GM21381 (cell line): Measurements from ENCODE around the gene SNX2.

Source experiments
- ATAC-seq: cut with Tn5 transposase; IDR thresholded peaks from one replicate; pipeline ENCODE4 v1.9.1; 2021; ENCODE audit warnings: mild to moderate bottlenecking, moderate library complexity; ENCODE audit not compliant: unreplicated experiment

Gene SNX2

GRCh38 chr5:122770477-122770876, 4.4 kb upstream of the SNX2 start:
- no peak for ATAC-seq

- no peak for ATAC-seq
These were observed 2.4 kb upstream of the SNX2 start for GRCh38 chr5:122772446-122772845.

GRCh38 chr5:122773619-122774018, 1.3 kb upstream of the SNX2 start:
- no peak for ATAC-seq

- peak; percentile 28 for ATAC-seq
These were observed 390 bp upstream of the SNX2 start for GRCh38 chr5:122774519-122774860.

GRCh38 chr5:122775550-122776542, 966 bp downstream of the SNX2 start:
- peak; percentile 2 for ATAC-seq

GRCh38 chr5:122778157-122778556, 3.3 kb downstream of the SNX2 start:
- ATAC-seq = no peak

GRCh38 chr5:122779451-122779850, 4.6 kb downstream of the SNX2 start:
- ATAC-seq = no peak

- ATAC-seq = no peak
These were observed 5.4 kb downstream of the SNX2 start for GRCh38 chr5:122780296-122780695.

GRCh38 chr5:122781465-122781864, 6.6 kb downstream of the SNX2 start:
- ATAC-seq = no peak

GRCh38 chr5:122785294-122785693, 10.4 kb downstream of the SNX2 start:
- no peak for ATAC-seq

- no peak for ATAC-seq
These were observed 13.5 kb downstream of the SNX2 start for GRCh38 chr5:122788371-122788770.

GRCh38 chr5:122788996-122789395, 14.1 kb downstream of the SNX2 start:
- ATAC-seq = peak; percentile 45

- ATAC-seq = no peak
These were observed 14.7 kb downstream of the SNX2 start for GRCh38 chr5:122789461-122790171.

GRCh38 chr5:122790354-122791103, 15.6 kb downstream of the SNX2 start:
- ATAC-seq = no peak

GRCh38 chr5:122805481-122805880, 30.6 kb downstream of the SNX2 start:
- ATAC-seq = no peak

- ATAC-seq = no peak
These were observed 35.5 kb downstream of the SNX2 start for GRCh38 chr5:122810405-122810804.

- no peak for ATAC-seq
These were observed 40.4 kb downstream of the SNX2 start for GRCh38 chr5:122815218-122815767.

- ATAC-seq = no peak
These were observed 41.9 kb downstream of the SNX2 start for GRCh38 chr5:122816756-122817155.

GRCh38 chr5:122831984-122832383, 57.1 kb downstream of the SNX2 start:
- ATAC-seq = no peak

- ATAC-seq = no peak
These were observed 60.8 kb downstream of the SNX2 start for GRCh38 chr5:122835681-122836080.

- no peak for ATAC-seq
These were observed 62.1 kb downstream of the SNX2 start for GRCh38 chr5:122836947-122837346.
